Measurements from ENCODE around the gene LSM14A. TPM values are rescaled to one million over a fixed set of nuclear protein-coding genes. Genes with fewer than 3 reads are reported as not detected.
A peak's percentile ranks its signal among the peaks of the same experiment; 100 is the strongest.

Gene LSM14A
- total RNA-seq, 1 experiment from 2014 or later = 199 TPM

DNA sequence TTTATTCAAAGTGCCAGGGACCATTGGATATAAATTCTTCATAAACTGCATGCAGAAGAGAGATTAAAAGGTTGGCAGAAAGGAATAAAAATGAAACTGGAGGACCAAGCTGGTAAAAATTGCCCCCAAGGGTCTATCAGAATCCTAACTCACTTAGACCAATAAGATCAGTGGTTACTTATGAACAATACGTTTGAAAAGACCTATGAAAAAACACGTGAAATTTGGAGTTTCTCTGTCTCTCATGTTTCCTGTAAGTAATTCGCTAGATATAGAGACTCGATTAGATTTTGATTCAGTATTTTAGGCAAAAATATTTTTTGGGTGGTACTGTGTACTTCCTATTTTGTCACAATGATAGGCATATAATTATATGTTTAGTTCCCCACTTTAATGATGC is 104.9 kb downstream of the LSM14A start:
- Histone ChIP-seq H3K4me2 (ENCODE audit: insufficient read depth, insufficient read length, low read length) (no peak overlapping the region), H3K79me2 (ENCODE audit: insufficient read depth, low read length) (no peaks in the 10 kb centered on the region; the same call in none of the 2 replicates), H3K27ac (ENCODE audit: insufficient read length, low read depth, low read length) (no peak overlapping the region), H3K4ac (ENCODE audit: low read depth, low read length) (no peak overlapping the region), H3K4me1 (ENCODE audit: insufficient read depth, low read length) (no peaks in the 10 kb centered on the region), H3K18ac (ENCODE audit: insufficient read length, low read depth, low read length) (no peak overlapping the region), H3K9me3 (ENCODE audit: control insufficient read depth, low read depth, low read length) (no peaks in the 10 kb centered on the region), H4K5ac (ENCODE audit: insufficient read length, low read depth, low read length) (no peak overlapping the region), H3K14ac (ENCODE audit: insufficient read depth, low read length) (no peak overlapping the region), H4K8ac (replicated peaks; ENCODE audit: insufficient read length, low read depth, low read length) (no peak overlapping the region), H3K9ac (ENCODE audit: extremely low read depth, insufficient read length, low read length) (no peak overlapping the region), H2BK12ac (ENCODE audit: insufficient read length, low read depth, low read length) (no peak overlapping the region), H2AFZ (ENCODE audit: low read length) (no peak overlapping the region), H3K79me1 (ENCODE audit: insufficient read depth, low read depth, low read length, poor library complexity, severe bottlenecking) (no peaks in the 10 kb centered on the region), H2BK120ac (ENCODE audit: low read depth, low read length, poor library complexity, severe bottlenecking) (no peak overlapping the region), H2BK15ac (ENCODE audit: low read depth, low read length) (no peak overlapping the region), H2BK5ac (ENCODE audit: insufficient read length, low read length) (no peak overlapping the region), H4K91ac (ENCODE audit: insufficient read length, low read depth, low read length) (no peak overlapping the region), H3K27me3 (ENCODE audit: insufficient read depth, low read length) (no peaks in the 10 kb centered on the region), H2AK5ac (ENCODE audit: insufficient read length, low read length) (no peak overlapping the region), H3K23me2 (ENCODE audit: insufficient read length, low read depth, low read length, poor library complexity, severe bottlenecking) (no peaks in the 10 kb centered on the region), H2BK20ac (ENCODE audit: low read depth, low read length, poor library complexity, severe bottlenecking) (no peak overlapping the region), H3K23ac (ENCODE audit: insufficient read length, low read depth, low read length) (no peak overlapping the region), H3T11ph (ENCODE audit: low read length) (no peak overlapping the region), H3K56ac (ENCODE audit: insufficient read length, low read depth, low read length) (no peak overlapping the region), H4K20me1 (ENCODE audit: control insufficient read depth, insufficient read depth, insufficient read length) (no peaks in the 10 kb centered on the region)
- WGBS (ENCODE audit: extremely low coverage, insufficient read length, low lambda C conversion rate) = no CpG with 5 or more reads among the region's 4 CpGs
- Mint-ChIP-seq H3K4me1 (peaks cover 4 to 5% of the 10 kb centered on the region in 2 experiments; a peak in 3 of 4 replicates), H3K9me3 (no peaks in the 10 kb centered on the region), H3K27me3 (ENCODE audit: low read depth) (no peaks in the 10 kb centered on the region), H3K27ac (peak overlapping the region in 1 of 3 experiments; percentile 56; a peak in 3 of 7 replicates), H3K4me3 (no peak overlapping the region), H3K36me3 (ENCODE audit: insufficient read depth in 1 of 3, low read depth in 3 of 3) (peaks cover 6 to 8% (median 6%) of the 10 kb centered on the region in 3 experiments; a peak in 6 of 7 replicates)
- no peak for DNase-seq
- TF ChIP-seq, protein P1, sequence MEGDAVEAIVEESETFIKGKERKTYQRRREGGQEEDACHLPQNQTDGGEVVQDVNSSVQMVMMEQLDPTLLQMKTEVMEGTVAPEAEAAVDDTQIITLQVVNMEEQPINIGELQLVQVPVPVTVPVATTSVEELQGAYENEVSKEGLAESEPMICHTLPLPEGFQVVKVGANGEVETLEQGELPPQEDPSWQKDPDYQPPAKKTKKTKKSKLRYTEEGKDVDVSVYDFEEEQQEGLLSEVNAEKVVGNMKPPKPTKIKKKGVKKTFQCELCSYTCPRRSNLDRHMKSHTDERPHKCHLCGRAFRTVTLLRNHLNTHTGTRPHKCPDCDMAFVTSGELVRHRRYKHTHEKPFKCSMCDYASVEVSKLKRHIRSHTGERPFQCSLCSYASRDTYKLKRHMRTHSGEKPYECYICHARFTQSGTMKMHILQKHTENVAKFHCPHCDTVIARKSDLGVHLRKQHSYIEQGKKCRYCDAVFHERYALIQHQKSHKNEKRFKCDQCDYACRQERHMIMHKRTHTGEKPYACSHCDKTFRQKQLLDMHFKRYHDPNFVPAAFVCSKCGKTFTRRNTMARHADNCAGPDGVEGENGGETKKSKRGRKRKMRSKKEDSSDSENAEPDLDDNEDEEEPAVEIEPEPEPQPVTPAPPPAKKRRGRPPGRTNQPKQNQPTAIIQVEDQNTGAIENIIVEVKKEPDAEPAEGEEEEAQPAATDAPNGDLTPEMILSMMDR (conservative IDR thresholded peaks at IDR 0.05) = no peak

All from H9 (cell line).